Astrocyte of the spinal cord (primary cell): ENCODE measurements around the gene USP7.

Experiments
- DNase-seq: peaks from one replicate; pipeline ENCODE4 v3.0.0; 2011; ENCODE audit warnings: low read depth, low spot score
- H3K4me3 ChIP-seq: 2 replicates; pipeline ENCODE4 v1.5.1; 2011; ENCODE audit warnings: low read depth, mild to moderate bottlenecking, low read length, moderate library complexity
- in situ Hi-C: cut with HindIII; loops from 2 replicates; pipeline ENCODE4 v1.10.0; 2017; ENCODE audit warnings: low sequenced_read_pairs
- TF ChIP-seq, protein P1 (sequence below): IDR thresholded peaks from 2 replicates; pipeline ENCODE4 v1.5.1; 2012; ENCODE audit warnings: low read depth, mild to moderate bottlenecking, low read length, inconsistent platforms

USP7 gene

DNA sequence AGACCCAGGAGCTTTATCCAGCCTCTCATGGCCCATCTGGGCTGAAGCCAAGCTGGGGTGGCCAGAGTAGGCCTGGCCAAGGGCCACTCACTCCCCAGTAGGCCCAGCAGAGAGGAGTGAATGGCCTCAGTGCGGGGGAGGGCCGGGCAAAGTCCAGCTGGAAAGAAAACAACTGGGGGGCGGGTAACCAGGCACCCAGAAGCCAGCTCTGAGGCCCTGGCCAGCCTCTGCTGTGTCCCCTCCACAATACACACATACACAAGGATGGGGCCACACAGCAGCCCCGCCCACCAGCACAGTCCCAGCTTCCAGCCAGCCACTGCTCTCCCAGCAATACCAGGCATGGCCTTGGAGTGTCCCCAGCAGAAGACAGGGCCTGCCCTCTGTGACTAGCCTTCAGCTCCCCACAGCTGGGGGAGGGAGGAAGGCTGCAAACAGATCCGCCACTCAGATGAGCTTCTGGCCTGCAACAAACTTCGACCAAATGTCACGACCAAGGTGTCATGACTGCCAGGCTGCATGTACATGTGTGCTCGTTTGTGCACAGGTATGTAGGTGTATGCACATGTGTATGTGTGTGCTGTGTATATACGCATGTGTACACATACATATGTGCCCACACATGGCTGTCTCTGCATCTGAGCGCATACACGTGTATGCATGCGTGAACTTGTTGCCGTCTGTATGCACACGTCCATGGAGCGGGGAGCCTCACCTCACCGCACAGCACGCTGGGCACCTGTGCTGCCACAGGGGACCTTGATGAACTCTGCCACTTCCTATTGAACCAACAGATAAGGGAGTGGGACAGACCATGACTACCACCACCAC is 99.9 kb downstream of the USP7 start:
- H3K4me3 ChIP-seq, result no peak overlapping the region
- TF ChIP-seq, protein P1, sequence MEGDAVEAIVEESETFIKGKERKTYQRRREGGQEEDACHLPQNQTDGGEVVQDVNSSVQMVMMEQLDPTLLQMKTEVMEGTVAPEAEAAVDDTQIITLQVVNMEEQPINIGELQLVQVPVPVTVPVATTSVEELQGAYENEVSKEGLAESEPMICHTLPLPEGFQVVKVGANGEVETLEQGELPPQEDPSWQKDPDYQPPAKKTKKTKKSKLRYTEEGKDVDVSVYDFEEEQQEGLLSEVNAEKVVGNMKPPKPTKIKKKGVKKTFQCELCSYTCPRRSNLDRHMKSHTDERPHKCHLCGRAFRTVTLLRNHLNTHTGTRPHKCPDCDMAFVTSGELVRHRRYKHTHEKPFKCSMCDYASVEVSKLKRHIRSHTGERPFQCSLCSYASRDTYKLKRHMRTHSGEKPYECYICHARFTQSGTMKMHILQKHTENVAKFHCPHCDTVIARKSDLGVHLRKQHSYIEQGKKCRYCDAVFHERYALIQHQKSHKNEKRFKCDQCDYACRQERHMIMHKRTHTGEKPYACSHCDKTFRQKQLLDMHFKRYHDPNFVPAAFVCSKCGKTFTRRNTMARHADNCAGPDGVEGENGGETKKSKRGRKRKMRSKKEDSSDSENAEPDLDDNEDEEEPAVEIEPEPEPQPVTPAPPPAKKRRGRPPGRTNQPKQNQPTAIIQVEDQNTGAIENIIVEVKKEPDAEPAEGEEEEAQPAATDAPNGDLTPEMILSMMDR, result no peak
- DNase-seq, result no peak
- in situ Hi-C loops, result no loop called here

DNA sequence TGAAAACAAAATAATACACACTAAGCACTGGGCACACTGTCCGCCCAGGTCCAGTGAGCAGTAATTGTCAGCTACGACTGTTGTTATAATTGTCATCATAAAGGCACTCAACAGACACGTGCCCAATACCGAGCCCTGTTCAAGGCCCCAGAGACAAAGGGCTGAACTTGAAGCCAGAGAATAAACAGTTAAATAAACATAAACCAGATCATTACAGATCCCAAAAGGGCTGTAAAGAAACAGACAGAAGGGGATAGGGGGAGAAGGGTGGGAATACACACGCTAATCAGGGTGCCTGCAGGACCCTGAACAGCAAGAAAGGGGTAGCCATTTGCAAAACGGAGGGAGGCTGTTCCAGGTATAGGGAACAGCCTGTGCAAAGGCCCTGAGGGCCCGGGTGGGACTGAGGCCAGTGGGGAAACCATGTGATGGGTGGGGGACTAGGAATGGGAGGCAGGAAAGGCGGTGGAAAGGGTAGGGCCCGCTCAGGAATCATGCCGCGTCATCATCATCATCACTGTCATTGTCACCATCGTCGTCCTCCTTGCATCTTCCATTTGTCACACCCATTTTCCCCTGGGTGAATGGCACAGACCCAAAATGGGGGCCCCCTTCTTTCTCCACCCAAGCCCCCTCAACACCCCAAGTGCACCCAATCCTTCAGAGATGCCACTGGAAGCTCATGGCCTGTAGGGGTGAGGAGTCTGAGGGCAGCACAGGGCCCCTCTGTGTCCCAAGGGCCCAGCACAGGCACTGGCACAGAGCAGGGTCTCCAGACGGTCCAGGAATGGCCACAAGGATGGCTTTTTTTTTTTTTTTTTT is 101.2 kb downstream of the USP7 start:
- in situ Hi-C loops, result no loop called here
- no peak overlapping the region for H3K4me3 ChIP-seq
- TF ChIP-seq, protein P1, result no peak
- no peak for DNase-seq

DNA sequence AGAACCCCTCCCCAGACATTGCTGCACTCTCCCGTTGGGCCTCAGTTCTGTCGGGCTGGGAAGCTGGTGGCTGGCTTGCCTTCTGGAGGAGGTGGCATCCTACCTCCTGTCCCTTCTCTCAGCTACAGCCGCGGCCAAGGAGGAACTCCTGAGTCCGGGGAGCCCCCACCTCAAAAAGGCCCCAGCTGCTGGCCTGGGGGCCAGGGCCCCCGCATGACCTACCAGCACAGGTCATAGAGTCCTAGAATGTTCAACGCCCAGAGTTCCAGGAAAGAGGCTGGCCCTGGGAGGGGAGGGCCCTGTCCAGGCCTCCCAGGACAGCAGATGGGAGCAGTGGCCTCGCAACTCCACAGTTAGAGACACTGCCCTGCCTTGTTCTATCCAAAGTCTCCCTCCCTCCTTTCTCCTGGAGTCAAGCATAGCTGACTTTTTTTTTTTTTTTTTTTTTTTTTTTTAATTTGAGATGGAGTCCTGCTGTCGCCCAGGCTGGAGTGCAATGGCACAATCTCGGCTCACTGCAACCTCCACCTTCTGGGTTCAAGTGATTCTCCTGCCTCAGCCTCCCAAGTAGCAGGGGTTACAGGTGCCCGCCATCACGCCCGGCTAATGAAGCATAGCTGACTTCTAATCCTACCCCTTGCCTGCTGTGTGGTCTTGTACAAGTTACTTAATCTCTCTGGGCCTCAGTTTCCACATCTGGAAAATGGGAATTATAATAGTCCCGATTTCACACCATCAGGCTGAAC is 102.0 kb downstream of the USP7 start:
- no peak overlapping the region for H3K4me3 ChIP-seq
- TF ChIP-seq, protein P1, result no peak
- in situ Hi-C loops, result no loop called here
- no peak for DNase-seq

DNA sequence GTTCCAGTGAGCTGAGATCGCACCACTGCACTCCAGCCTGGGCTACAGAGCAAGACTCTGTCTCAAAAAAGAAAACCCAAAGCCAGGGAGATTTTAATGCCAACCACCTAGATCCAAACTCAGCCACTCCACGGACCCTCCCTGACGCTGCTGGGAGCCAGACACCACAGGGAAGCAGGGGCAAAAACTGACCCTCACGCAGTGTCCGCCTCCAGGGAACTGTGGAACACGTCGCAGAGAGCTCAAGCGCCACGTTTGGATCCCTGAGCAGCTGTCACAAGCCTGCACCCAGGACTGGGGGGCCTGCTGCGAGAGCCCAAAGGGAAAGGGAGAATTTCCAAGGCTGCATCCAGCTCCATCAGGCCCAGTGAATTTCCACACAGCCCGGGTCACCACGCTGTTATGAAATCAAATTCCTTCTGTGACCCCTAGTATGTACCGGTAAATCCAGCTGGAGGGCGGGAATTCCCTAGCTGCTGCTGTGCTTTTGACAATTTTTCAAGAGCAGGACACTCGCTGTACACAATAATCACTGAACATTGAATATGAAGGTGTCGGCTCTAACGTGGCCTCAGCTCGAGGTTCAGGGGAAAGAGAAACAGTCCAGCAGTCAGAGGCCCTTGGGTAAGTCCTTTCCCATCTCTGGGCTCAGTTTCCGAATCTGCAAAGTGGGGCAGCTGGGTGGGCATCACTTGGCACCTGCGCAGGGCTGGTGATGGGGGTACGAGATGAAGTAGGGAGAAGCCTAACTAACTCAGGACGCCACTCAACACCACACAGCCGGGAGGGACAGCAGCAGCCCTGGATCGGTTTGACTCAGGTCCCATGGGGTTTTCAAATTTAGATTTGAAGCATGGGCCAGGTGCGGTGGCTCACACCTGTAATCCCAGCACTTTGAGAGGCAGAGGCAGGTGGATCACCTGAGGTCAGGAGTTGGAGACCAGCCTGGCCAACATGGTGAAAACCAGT is 103.5 kb downstream of the USP7 start:
- in situ Hi-C loops, result no loop called here
- peak; percentile 40 for DNase-seq
- H3K4me3 ChIP-seq, result no peak overlapping the region
- TF ChIP-seq, protein P1, result no peak

DNA sequence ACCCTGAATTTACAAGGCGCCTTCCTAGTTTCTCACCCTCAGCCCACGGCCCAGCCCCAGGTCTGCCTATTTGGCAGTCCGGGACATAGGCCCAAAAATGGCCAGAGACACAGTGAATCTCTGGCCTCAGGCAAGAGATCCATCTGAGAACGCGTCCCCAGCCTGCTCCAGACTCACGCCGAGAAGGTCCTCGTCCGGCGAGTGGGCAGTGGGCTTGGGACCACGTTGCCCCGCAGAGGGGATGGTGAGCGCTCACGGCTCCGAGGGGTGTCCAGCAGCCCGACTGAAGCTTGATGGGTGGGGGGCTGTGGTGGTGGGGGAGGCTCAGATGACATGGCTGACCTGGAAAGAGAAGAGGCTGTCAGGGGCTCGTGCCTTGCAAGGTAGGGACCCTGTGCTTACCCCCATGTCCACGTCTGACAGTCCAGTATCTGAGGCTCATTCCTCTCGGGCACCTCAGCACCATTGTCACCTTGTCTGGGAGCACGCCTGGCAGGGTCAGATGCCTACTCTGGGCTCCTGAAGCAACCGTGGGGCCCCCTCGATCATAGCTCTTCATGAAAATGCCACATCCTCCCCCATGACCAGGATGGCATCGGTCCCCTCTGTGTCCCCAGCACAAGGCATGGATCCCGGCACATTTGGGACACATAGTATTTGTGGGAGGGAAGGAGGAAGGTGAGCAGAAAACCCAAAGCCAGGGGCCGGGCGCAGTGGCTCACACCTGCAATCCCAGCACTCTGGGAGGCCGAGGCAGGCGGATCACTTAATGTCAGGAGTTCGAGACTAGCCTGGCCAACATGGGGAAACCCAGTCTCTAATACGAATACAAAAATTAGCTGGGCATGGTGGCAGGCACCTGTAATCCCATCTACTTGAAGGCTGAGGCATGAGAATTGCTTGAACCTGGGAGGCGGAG is 104.5 kb downstream of the USP7 start:
- in situ Hi-C loops, result no loop called here
- no peak overlapping the region for H3K4me3 ChIP-seq
- TF ChIP-seq, protein P1, result no peak
- no peak for DNase-seq
